ENCODE measurements around the gene GTPBP2.

Gene GTPBP2, protein sequence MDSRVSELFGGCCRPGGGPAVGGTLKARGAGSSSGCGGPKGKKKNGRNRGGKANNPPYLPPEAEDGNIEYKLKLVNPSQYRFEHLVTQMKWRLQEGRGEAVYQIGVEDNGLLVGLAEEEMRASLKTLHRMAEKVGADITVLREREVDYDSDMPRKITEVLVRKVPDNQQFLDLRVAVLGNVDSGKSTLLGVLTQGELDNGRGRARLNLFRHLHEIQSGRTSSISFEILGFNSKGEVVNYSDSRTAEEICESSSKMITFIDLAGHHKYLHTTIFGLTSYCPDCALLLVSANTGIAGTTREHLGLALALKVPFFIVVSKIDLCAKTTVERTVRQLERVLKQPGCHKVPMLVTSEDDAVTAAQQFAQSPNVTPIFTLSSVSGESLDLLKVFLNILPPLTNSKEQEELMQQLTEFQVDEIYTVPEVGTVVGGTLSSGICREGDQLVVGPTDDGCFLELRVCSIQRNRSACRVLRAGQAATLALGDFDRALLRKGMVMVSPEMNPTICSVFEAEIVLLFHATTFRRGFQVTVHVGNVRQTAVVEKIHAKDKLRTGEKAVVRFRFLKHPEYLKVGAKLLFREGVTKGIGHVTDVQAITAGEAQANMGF

DNA sequence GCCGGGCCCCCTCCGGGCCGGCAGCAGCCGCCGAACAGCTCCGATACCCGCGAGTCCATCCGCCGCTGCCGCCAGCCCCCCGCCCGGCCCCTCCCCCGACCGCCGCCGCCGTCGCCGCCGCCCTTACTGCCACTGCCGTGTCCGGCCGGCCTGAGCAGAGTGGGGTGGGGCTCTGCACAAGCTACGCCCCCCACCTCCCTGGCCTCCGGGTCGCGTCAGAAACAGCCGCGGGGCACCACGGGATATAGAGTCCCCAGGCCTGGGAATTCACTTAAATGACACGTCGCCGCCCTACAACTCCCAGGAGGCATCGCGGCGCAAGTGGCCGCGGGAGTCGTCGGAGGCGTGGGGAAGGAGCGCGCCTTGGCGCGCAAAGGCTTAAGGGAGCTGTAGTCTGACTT is at the start of gene GTPBP2:
Gene GTPBP2, minus strand, starts transcription at position 161 of the 401 bp plus-strand sequence. Its CDS starts 102 bp downstream, at position 59.
- DNase-seq (ENCODE audit: low read depth, low spot score), result peak; percentile 97

DNA sequence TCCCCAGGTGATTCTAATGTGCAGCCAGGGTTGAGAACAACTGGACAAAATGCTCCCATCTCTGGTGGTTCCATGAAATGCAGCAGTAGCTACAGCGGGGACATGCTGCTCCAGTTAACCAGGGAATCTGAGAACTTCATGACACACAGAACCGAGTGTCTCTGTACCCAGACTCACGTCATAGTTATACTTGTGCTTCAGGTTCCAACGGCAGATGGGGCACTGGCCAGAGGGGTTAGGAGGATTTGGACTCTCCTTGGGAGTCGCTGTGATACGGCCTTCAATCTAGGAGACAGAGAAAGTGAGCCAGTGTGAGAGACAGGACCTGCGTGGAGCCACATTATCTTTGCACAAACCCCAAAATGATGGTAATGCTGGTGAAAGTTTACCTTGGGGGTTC is 49.3 kb upstream of the GTPBP2 start:
- no peak for DNase-seq (ENCODE audit: low read depth, low spot score)

DNA sequence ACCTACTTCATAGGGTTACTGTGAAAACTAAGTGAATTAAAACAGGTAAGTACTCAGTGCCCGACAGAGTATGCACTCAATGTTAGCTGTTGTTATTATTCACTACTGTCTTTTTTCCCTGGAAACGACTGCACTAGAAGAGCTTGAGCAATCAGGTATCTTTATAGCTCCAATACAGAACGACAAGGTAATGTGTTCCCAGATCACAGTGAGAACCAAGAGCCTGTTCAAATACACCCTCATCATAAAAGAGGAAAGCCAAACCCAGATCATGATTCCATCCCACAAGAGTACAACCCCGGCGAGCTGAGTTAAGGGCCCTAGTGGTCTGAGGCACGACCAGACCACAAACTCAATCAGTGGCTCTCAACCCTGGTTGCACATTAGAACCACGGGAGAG is 48.7 kb upstream of the GTPBP2 start:
- DNase-seq (ENCODE audit: low read depth, low spot score), result no peak

DNA sequence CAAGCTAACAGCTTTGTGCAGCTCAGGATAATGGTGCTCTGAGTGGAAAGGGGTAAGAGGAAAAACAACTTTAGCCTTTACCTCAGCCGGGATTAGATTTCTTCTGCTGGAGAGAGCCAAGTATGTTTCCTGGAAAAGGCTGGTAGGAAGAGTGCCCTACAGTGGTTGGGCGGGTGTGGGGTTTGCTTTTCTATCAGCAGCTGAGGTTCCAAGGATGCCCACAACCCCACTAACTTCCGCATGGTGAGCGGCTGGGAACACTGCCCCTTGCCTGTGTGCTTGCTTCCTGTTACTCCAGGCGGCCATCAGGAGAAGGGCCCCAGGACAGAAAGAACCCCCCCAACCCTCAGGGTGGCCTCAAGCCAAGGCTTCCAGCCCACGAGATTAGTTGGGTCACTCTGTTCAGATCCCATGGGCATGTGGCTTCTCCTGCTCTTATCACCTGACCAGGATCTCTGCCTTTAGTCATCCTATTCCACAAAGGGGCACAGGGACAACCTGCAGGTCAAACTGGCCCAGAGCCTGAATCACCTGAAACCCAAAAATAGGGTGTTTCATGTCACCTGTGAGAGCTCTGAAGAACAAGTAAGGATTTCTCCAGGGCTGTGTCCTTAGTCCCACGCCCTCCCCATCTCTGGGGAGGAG is 48.0 kb upstream of the GTPBP2 start:
- DNase-seq (ENCODE audit: low read depth, low spot score), result no peak

DNA sequence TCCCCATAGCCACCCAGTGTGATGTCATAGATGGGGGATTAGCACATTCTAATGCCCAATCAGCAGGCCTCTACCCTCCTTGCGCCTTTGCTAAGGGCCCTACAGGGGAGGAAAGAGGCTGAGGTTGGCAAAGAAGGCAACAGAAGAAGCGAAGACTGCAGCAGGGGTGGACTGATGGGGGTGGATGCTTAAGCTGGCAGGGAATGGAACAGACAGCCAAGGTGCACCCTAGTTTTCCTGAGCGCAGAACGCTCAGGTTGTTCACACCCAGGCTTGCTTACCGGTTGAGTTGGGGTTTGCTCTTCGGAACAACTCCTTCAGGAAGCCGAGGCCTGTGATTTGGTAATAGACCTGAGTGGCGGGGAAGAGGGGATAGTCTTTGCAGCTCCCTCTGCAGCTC is 45.9 kb upstream of the GTPBP2 start:
- DNase-seq (ENCODE audit: low read depth, low spot score), result no peak

DNA sequence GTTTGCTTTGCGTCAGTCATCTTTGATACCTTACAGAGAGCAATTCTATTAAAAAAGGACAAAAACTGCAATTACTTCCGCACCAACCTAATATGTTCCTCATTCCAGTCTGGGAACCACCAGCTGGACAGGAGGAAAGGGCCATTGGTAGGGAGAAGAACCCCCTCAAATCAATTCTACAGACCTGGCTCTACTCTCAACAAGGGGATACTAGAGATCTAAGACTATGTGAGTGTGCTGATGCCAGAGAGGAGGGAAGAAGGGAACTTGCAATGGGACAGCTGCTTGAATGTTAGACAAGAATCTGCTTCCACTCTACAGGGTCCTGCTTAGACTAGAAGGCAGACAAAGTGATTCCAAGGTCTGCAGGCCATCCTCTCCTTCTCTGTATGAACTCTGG is 45.2 kb upstream of the GTPBP2 start:
- DNase-seq (ENCODE audit: low read depth, low spot score), result no peak

DNA sequence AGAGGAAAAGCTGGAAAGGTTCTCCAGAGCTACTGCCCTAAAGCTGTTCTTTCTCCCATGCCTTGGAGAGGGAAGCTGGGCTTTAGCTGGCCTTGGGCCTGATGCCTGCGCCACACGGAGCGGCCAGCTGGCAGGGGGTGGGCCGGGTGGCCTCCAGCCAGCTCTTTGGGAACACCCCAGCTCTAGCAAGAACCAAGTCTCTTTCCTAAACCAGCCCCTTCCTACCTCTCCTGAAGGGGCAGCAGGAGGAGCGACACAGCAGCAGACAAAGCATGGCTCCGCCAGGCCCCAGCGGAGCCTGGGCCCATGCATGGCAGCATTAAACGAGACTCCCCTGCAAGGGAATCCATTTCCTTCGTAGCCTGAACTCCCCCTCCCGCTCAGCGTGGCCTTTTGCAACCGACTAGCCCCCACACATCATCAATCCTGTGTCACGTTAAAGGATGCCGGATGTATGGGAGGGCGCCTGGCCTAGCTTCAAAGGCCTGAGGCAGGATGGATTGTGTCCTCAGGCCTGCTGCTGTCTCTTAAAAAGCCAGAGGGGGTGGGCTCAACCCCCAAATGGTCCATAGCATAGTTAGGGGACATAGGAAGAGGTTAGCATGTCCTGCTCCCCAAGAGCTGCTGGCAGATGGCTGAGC is 44.5 kb upstream of the GTPBP2 start:
- DNase-seq (ENCODE audit: low read depth, low spot score), result no peak

DNA sequence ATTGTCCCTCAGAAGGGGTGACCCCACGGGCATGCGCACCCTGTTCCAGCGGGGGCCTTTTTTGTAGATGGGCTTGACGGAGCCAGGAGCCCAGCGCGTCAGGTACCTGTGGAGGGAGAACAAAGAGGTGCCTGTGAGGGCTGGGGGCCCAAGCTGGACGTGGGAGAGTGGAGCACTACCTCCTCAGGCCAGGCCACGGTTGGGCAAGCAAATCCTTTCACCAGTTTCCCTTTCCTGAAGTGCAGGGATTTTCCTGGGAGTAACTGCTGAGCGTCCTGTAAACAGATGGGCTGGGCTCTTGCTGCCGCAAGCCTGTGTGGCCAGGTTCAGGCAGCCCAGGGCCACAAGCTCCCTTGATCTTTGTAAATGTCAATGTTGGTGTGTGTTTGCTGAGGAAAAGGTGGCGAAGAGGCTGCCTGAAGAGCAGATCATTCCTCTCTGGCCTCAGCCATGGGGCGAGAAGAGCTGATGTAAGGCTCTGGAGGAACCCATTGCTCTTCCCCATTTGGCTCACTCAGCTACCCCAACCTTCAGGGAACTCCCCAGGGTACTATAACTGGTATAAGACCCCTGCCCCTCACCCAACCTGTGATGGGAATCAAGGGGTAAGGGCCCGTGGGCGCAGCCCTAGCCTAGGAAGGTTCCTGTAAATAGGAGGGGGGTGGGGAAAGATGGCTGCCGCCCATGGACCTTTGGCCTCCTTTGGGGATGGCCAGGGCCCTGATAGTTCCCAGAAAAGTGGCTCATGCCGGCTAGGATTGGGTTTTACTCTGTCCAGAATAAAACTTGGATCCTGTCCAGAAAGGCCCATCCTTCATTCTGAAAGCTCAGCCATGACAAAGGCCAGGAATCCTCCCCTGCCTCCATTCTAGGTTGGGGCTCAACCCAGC is 43.0 kb upstream of the GTPBP2 start:
- no peak for DNase-seq (ENCODE audit: low read depth, low spot score)

DNA sequence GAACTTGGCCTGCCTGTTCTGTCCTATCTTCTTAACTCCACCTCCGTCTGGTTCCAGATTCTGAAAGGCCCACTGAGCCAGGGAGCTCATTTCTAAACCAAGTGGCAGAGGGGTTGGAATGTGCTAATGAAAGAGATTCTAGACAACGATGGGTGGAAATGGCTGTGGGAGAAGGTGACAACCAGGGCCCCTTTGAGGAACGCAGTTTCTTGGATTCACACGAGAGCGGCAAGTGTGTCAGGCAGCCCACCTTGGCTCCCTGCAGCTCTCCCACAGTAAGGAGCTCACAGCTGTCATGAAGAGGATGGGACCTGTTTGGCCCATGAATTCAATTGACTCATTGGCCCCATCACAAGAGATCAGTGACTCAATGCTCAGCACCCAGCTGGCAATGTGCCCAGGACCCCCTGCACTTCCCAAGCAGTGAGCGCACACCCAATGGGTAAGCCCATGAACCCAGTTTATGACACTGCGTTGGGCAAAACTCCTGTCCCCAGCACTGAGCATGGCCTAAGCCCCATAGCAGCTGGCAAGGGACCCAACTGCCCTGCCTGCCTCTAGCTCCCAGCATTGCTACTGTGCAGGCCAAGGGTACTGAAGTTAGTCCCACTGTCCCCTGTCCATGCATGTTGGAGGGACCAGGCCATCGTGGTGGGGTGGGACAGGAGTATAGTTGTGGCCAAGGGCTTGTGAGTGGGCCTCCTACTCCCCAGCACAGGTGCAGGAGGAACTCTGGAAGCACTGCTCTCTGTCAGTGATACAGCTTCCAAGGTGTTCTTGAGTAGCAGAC is 42.1 kb upstream of the GTPBP2 start:
- DNase-seq (ENCODE audit: low read depth, low spot score), result no peak

DNA sequence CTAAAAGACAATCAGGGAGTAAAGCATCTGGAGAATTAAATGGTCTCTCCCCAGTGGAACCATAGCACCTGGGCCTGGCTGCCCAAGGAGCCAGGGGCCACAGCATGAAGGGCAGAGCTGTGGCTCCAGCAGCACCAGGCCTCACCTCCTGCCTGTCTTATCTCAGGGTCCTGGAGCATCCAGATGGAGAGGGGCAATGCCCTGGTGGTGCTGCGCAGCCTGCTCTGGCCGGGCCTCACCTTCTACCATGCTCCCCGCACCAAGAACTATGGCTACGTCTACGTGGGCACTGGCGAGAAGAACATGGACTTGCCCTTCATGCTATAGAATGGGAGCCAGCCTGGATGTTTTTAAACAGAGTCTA is 41.5 kb upstream of the GTPBP2 start:
- no peak for DNase-seq (ENCODE audit: low read depth, low spot score)

DNA sequence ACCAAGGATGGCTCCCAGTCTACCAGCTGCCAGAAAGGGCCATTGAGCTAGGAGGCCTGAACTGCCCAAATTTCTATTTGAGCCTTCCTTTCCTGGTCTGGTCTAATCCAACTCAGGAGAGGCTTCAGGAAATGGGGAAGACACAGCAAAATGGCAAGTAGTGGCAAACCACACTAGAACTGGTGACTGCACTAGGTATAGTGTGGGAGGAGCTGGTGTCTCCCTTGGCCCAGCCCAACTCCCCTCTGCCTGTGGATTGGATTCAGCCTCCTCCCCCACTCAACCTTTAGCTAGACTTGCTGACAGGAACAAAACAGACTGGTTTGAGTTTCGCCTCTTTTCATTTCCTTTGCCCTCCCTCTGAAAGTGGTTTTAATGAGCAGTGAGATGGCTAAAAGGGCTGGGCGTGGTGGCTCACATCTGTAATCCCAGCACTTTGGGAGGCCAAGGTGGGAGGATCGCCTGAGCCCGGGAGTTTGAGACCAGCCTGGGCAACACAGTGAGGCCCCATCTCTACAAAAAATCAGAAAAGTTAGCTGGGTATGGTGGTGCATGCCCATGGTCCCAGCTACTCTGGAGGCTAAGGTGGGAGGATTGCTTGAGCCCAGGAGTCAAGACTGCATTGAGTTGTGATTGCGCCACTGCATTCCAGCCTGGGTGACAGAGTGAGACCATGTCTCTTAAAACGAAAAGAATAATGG is 41.0 kb upstream of the GTPBP2 start:
- no peak for DNase-seq (ENCODE audit: low read depth, low spot score)

DNA sequence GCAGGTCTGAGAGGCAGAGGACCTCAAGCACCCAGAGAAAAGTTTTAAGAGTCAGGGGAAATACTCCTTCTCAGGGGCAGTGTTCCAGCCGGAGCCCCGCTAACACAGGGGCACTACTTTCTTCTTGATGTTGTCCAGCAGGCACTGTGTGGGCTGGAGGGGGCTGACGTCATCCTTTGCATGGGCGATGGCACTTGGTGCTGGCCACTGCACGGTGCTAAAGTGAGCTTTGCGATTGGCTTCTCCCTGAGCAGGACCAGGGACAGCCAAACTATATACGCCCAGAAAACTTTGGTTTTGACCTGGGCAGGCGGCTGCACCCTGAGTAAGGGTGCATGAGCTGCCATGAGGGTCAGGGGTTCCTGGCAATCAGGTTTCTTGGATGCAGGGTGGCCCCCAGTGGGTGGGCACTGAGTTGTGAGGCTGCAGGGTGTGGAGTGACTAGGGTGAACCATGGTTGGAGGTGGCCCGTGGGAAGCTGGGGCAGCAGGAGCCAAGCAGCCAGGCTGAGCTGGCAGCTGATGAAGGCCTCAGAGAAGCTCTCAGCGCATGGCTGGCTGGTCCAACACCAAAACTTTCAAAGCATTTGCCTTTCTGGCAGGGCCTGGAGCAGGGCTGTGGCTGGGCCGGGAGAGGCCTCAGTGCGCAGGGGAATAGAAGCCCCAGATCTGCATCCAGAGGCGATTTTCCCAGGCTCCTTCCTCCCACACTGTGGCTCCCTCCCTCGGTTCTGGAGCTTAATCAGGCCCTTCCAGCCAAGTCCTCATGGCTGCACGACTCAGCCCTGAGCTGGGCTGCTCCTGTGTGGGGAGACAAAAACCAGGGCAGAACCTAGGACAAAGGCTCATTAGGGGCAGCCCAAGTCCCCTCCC is 40.2 kb upstream of the GTPBP2 start:
- DNase-seq (ENCODE audit: low read depth, low spot score), result no peak

DNA sequence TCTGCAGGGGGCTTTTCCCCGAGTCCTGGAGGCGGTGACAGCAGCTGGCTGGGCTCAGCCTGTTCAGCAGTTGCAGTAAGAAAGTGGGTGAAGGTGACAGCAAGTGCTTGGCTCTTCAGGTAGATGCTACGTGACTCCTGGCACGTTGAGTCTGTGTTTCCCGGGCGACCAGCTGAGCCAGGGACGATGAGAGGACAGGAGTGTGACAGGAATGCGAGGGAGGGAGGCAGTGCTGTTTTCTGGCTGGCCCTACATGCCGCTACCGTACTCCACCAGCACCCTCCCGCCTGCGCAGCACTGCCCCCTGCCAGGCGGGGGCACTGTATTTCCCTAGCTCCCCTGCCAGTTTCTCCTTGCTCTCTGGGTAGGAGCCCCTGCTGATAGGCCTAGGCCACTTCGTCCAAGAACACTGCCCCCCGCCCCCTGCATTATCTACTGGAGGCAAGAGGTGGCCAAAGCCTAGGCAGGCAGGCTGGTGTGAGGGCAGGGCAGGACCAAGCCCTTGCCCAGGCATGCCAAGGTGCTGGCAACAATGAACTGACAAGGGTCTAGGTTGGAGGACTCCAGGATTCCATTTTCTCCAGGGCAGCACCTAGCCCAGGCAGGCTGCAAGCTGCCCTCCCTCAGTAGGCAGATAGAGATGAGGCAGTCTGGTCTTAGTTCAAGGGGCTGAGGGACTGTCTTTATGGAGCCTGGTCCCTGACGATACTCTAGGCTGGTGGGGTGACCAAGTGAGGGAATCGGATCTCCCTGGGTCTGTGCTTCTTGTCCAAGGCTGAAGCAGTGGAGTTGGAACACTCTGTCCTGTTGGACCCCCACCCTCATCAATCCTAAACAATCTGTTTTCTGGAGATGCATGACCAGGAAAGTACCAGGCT is 39.3 kb upstream of the GTPBP2 start:
- DNase-seq (ENCODE audit: low read depth, low spot score), result no peak

DNA sequence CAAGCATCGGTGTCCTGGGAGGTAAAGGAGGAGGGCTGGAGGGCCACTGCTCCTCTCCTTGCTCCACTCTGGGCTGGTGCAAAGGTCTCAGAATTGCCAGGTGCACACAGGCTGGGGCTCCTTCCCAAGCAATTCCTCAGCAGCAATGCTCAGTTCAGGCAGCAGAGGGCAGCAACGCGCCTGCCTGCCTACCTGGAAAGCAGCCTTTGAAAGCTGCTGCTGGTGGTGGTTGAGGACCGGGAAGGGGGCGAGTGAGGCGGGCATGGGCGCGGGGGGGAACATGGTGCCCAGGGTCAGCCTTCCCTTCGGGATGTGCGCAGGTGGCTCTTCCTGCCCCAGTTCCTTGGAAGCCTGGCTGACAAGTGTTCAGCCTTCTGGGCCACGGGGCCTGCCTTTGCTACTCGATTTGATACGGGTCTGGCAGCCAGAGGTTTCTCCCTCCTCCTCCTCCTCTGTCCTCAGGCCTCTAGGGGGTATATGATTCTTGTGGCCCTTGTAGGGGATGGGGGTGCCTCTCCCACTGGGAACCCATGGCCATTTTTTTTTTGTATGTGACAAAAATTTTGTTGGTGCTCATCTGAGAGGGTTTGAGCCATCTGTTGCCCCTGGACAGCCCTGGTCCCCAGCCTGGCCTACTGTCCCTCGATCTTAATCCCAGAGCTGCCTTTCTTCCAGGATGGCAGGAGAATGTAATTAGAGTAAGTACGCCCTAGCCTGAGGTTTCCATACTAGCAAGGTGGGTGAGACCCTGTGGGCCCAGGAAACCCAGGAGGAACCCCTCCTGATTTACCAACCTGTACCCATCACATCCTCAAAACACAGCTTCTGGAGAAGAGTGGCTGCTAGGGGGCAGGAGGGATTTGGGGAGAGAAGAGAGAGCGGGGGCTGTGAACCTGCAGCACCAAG is 38.4 kb upstream of the GTPBP2 start:
- DNase-seq (ENCODE audit: low read depth, low spot score), result peak; percentile 56

DNA sequence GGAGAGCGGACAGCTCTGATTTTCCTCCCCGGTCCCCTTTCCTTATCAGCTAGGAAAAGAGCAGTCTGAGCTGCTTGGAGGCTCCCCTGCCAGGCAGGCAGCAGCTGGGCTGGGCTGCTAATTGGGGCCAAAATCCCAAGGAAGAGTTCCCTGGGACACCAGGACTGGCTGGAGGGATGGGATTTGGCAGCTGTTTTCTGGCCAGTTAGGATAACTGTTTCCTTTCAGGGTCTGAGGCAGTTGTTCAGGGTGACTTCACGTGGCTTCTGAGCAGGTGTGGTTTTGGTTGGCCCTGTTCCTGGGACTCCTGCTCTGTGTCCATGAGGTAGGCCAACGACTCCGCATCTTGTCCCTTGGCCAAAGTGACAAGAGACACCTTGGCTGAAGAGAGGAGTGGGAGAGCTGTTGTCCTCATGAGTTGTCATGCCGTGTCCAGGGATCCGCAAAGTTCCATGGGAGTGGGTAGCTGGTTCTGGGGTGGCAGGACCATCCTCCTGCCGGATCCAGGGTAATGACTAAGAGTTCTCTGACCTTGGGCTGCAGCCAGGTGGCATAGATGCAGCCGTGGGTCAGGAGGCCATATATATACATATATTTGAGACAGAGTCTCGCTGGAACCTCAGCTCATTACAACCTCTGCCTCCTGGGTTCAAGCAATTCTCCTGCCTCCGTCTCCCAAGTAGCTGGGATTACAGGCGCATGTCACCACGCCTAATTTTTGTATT is 37.3 kb upstream of the GTPBP2 start:
- DNase-seq (ENCODE audit: low read depth, low spot score), result no peak

DNA sequence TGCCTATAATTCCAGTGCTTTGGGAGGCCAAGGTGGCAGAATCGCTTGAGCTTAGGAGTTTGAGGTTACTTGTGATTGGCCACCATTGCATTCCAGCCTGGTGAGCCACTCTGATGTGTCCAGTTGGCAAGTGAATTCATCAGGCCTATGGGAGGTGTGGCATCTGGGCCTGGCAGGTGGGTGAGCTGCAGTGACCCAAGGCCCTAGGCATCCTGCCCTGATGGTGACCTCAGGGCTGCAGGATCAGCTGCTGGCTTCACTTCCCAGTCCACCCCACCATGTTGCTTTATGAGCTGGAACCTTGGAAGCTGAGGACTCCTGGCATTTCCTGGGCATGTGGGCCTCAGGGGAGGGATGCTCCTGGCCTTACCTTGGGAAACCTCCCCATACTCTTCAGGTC is 36.3 kb upstream of the GTPBP2 start:
- no peak for DNase-seq (ENCODE audit: low read depth, low spot score)

Measured in brain pericyte (primary cell).